OCI-LY7 (cell line): ENCODE results near the gene TCF25.

Experiments used
- EZH2phosphoT487 ChIP-seq: fragments of 200-600 bp; sonication (generic); IDR thresholded peaks from 2 replicates; pipeline ENCODE4 v1.6.1; 2018; ENCODE audit warnings: low read depth, borderline replicate concordance, mild to moderate bottlenecking, mixed run types, antibody characterized with exemption, low read length, moderate library complexity, mixed read lengths
- TF ChIP-seq, protein P1 (sequence below): fragments of 200-600 bp; sonication (generic); conservative IDR thresholded peaks from 2 replicates; pipeline ENCODE4 v1.5.1; 2014; ENCODE audit warnings: mild to moderate bottlenecking, antibody characterized with exemption, low read length, moderate library complexity, mixed read lengths

- TF ChIP-seq, protein P1, sequence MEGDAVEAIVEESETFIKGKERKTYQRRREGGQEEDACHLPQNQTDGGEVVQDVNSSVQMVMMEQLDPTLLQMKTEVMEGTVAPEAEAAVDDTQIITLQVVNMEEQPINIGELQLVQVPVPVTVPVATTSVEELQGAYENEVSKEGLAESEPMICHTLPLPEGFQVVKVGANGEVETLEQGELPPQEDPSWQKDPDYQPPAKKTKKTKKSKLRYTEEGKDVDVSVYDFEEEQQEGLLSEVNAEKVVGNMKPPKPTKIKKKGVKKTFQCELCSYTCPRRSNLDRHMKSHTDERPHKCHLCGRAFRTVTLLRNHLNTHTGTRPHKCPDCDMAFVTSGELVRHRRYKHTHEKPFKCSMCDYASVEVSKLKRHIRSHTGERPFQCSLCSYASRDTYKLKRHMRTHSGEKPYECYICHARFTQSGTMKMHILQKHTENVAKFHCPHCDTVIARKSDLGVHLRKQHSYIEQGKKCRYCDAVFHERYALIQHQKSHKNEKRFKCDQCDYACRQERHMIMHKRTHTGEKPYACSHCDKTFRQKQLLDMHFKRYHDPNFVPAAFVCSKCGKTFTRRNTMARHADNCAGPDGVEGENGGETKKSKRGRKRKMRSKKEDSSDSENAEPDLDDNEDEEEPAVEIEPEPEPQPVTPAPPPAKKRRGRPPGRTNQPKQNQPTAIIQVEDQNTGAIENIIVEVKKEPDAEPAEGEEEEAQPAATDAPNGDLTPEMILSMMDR: no peak
- TF ChIP-seq EZH2phosphoT487: no peak
Observed at GRCh38 chr16:89922477-89922883, 49.1 kb downstream of the TCF25 start.
